MM.1S (cell line): ENCODE results near the gene VPS33B.

Experiments used
- DNase-seq: peaks from one replicate; pipeline ENCODE4 v3.0.0-alpha.2; 2015
- H2AFZ ChIP-seq: fragments of 300-600 bp; sonication (generic); 2 replicates; pipeline ENCODE4 v1.6.0; 2016; ENCODE audit warnings: antibody characterized with exemption, low read length
- H3F3A ChIP-seq: fragments of 300-600 bp; sonication (generic); 2 replicates; pipeline ENCODE4 v1.6.1; 2016; ENCODE audit warnings: mild to moderate bottlenecking, antibody characterized with exemption, low read length, moderate library complexity, mixed read lengths; ENCODE audit not compliant: insufficient read depth
- H3K27ac ChIP-seq: fragments of 300-600 bp; sonication (generic); 2 replicates; pipeline ENCODE4 v1.5.1; 2016; ENCODE audit warnings: mild to moderate bottlenecking, low read length
- H3K27me3 ChIP-seq: fragments of 300-600 bp; sonication (generic); replicated peaks from 2 replicates; pipeline ENCODE4 v1.6.0; 2016; ENCODE audit warnings: low read length; ENCODE audit not compliant: insufficient read depth
- H3K36me3 ChIP-seq: fragments of 300-600 bp; sonication (generic); replicated peaks from 2 replicates; pipeline ENCODE4 v1.6.1; 2016; ENCODE audit warnings: mild to moderate bottlenecking, low read length, mixed read lengths; ENCODE audit not compliant: insufficient read depth
- H3K4me1 ChIP-seq: fragments of 300-600 bp; sonication (generic); 2 replicates; pipeline ENCODE4 v1.6.1; 2016; ENCODE audit warnings: low read length, mixed read lengths
- H3K4me2 ChIP-seq: fragments of 300-600 bp; sonication (generic); 2 replicates; pipeline ENCODE4 v1.6.0; 2016; ENCODE audit warnings: low read depth, low read length
- H3K4me3 ChIP-seq: fragments of 300-600 bp; sonication (generic); 2 replicates; pipeline ENCODE4 v1.5.1; 2016; ENCODE audit warnings: low read length, mixed read lengths
- H3K79me2 ChIP-seq: fragments of 300-600 bp; sonication (generic); 2 replicates; pipeline ENCODE4 v1.6.1; 2016; ENCODE audit warnings: mixed run types, low read length, mixed read lengths
- H3K9ac ChIP-seq: fragments of 300-600 bp; sonication (generic); 2 replicates; pipeline ENCODE4 v1.6.1; 2016; ENCODE audit warnings: low read length, mixed read lengths
- H3K9me2 ChIP-seq: fragments of 300-600 bp; sonication (generic); replicated peaks from 2 replicates; pipeline ENCODE4 v1.6.1; 2016; ENCODE audit warnings: mild to moderate bottlenecking, low read length, mixed read lengths; ENCODE audit not compliant: insufficient read depth
- H3K9me3 ChIP-seq: fragments of 300-600 bp; sonication (generic); replicated peaks from 2 replicates; pipeline ENCODE4 v1.6.1; 2016; ENCODE audit warnings: mild to moderate bottlenecking, low read length, mixed read lengths; ENCODE audit not compliant: insufficient read depth
- H4K20me1 ChIP-seq: fragments of 300-600 bp; sonication (generic); 2 replicates; pipeline ENCODE4 v1.6.1; 2016; ENCODE audit warnings: mild to moderate bottlenecking, low read length, moderate library complexity, mixed read lengths; ENCODE audit not compliant: insufficient read depth
- EZH2 ChIP-seq: fragments of 300-600 bp; sonication (generic); optimal IDR thresholded peaks from 2 replicates; pipeline ENCODE3; 2017; ENCODE audit warnings: low read depth, mild to moderate bottlenecking, antibody characterized with exemption, low read length, mixed read lengths
- EZH2phosphoT487 ChIP-seq: fragments of 300-600 bp; sonication (generic); IDR thresholded peaks from 2 replicates; pipeline ENCODE4 v1.6.1; 2018; ENCODE audit warnings: antibody characterized with exemption, low read length
- TF ChIP-seq, protein P1 (sequence below): fragments of 300-600 bp; sonication (generic); IDR thresholded peaks from 2 replicates; pipeline ENCODE4 v1.5.1; 2016; ENCODE audit warnings: antibody characterized with exemption, low read length, mixed read lengths

Gene VPS33B

DNA sequence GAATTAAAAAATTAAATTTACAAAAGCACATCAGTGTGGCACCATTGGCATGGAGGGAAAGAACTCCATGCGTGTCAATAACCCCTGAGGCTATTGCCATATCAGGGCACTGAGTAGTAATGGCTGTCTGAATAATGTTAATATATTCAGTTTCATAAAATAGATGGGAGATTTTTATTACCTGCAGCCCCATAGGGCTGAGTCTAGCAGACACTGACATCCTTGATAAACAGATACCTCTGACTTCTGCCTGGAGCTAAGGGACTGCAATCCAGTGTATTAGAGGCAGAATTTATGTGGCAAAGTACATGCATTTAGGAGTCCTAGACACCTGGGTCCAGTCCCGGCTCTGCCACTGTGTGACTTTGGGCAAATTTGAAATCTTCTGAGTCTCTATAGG lies 38.8 kb upstream of the VPS33B start:
- no peaks in the 10 kb centered on the region for H3F3A ChIP-seq

DNA sequence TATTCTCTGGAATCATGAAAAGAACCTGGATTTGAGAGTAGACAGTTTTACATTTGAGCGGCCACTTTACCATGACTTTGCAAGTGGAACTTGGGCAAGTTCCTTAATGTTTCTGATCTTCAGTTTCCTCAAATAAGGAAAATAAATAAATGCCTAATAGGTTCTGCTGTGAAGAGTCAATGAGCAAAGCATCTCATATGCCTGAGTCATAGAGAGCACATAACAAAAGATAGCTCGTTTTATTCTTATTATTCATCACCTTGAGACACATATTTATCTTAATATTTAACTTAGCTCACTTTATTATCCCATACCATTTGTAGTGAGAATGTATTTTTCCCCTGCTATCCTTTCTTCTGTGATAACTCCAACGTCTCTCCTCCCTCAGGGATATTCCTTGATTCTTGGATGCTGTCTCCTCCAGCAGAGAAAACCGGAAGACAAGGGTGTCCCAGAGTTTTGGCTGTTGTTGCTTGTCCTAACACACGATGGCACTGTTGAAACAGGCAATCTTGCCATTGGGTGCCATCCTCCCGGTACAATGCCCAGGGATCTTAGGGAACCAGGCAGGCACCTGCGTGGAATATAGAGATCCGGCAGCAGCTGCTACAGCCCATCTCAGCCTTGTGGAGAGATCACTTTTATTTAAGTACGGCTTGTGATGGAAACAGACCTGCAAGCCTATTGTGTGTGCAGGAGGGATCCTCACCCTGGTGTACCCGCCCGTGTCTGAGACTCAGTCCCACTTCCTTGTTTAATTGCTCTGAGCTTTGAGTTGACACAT lies 33.3 kb upstream of the VPS33B start:
- Histone ChIP-seq H3K27me3 (no peaks in the 10 kb centered on the region), H3K9me2 (no peaks in the 10 kb centered on the region), H3F3A (no peaks in the 10 kb centered on the region), H3K4me2 (no peak overlapping the region), H2AFZ (no peak overlapping the region), H3K4me3 (no peak overlapping the region), H3K79me2 (no peaks in the 10 kb centered on the region), H3K9ac (no peak overlapping the region), H4K20me1 (no peaks in the 10 kb centered on the region), H3K4me1 (no peaks in the 10 kb centered on the region), H3K27ac (no peak overlapping the region), H3K9me3 (no peaks in the 10 kb centered on the region), H3K36me3 (no peaks in the 10 kb centered on the region)
- peak; percentile 62 for DNase-seq
- no peak for TF ChIP-seq EZH2phosphoT487
- TF ChIP-seq, protein P1, sequence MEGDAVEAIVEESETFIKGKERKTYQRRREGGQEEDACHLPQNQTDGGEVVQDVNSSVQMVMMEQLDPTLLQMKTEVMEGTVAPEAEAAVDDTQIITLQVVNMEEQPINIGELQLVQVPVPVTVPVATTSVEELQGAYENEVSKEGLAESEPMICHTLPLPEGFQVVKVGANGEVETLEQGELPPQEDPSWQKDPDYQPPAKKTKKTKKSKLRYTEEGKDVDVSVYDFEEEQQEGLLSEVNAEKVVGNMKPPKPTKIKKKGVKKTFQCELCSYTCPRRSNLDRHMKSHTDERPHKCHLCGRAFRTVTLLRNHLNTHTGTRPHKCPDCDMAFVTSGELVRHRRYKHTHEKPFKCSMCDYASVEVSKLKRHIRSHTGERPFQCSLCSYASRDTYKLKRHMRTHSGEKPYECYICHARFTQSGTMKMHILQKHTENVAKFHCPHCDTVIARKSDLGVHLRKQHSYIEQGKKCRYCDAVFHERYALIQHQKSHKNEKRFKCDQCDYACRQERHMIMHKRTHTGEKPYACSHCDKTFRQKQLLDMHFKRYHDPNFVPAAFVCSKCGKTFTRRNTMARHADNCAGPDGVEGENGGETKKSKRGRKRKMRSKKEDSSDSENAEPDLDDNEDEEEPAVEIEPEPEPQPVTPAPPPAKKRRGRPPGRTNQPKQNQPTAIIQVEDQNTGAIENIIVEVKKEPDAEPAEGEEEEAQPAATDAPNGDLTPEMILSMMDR, result peak; percentile 89

More for the DNA sequence above, 38.8 kb upstream of the VPS33B start:
- H3K4me3 ChIP-seq, result no peak overlapping the region
- H4K20me1 ChIP-seq, result no peaks in the 10 kb centered on the region
- no peak for DNase-seq
- TF ChIP-seq, protein P1, result no peak
- TF ChIP-seq EZH2, result no peak
- no peak for TF ChIP-seq EZH2phosphoT487
- no peaks in the 10 kb centered on the region for H3K4me1 ChIP-seq
- H3K27ac ChIP-seq, result no peak overlapping the region
- H3K9me2 ChIP-seq, result no peaks in the 10 kb centered on the region
- H3K27me3 ChIP-seq, result no peaks in the 10 kb centered on the region
- no peaks in the 10 kb centered on the region for H3K79me2 ChIP-seq
- H3K36me3 ChIP-seq, result no peaks in the 10 kb centered on the region
- H3K4me2 ChIP-seq, result no peak overlapping the region
- no peak overlapping the region for H2AFZ ChIP-seq
- H3K9me3 ChIP-seq, result no peaks in the 10 kb centered on the region
- H3K9ac ChIP-seq, result no peak overlapping the region

DNA sequence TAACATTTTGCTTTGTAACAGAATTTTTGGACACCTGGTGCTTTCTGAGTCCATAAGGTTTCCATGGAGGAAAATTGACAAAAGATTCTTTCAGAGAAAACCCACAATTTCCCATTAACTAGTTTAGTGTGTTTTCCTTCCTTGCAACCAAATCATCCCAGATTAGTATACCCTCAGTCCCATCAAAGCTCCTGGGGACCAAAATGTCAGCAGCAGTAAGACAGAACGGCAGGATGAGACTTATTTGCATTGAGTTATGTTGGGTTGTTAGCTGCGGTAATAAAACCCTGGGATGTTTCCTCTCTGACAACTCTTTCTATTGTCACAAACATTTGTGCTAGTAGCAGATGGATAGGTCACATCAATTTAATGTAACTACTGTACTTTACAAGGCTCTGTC lies 32.4 kb upstream of the VPS33B start:
- Histone ChIP-seq H3K79me2 (no peaks in the 10 kb centered on the region), H3K36me3 (no peaks in the 10 kb centered on the region), H3K4me1 (no peaks in the 10 kb centered on the region), H3K9ac (no peak overlapping the region), H4K20me1 (no peaks in the 10 kb centered on the region), H3K9me2 (no peaks in the 10 kb centered on the region), H3K4me3 (no peak overlapping the region), H3K9me3 (no peaks in the 10 kb centered on the region), H3K4me2 (no peak overlapping the region), H3F3A (no peaks in the 10 kb centered on the region), H3K27ac (no peak overlapping the region), H2AFZ (no peak overlapping the region), H3K27me3 (no peaks in the 10 kb centered on the region)
- DNase-seq, result no peak
- TF ChIP-seq, protein P1, result no peak
- no peak for TF ChIP-seq EZH2phosphoT487
- TF ChIP-seq EZH2, result no peak
